HL-60 (cell line): Measurements from ENCODE around the gene EEF1AKMT1.

ENCODE experiments used
- POLR2AphosphoS5 ChIP-seq: IDR thresholded peaks from 2 replicates; pipeline ENCODE4 v1.6.1; 2012; ENCODE audit warnings: low read depth
- TF ChIP-seq, protein P1 (sequence below): IDR thresholded peaks from one replicate; pipeline ENCODE4 v1.5.1; 2011; ENCODE audit warnings: low read length, control low read depth, inconsistent platforms; ENCODE audit not compliant: insufficient read depth

DNA sequence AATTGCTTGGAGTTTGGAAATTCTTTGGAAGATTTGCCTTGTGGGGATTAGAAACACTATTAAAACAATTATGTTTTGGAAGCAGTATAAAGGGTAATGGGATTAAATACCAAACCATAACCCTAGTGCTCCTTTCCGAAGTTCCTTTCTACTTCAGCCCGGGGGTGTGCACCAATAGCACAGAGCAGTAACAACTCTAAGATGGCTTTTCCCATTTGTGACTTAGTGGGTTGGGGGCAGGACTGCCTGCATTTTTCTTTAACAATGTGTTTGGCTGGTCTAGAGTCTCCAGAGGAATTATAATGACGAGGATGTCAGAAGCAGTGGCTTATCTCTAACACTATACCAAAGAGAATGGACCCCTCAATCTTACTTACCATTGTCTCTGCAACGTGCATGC, 82.1 kb downstream of the EEF1AKMT1 start:
- TF ChIP-seq POLR2AphosphoS5: no peak
- TF ChIP-seq, protein P1, sequence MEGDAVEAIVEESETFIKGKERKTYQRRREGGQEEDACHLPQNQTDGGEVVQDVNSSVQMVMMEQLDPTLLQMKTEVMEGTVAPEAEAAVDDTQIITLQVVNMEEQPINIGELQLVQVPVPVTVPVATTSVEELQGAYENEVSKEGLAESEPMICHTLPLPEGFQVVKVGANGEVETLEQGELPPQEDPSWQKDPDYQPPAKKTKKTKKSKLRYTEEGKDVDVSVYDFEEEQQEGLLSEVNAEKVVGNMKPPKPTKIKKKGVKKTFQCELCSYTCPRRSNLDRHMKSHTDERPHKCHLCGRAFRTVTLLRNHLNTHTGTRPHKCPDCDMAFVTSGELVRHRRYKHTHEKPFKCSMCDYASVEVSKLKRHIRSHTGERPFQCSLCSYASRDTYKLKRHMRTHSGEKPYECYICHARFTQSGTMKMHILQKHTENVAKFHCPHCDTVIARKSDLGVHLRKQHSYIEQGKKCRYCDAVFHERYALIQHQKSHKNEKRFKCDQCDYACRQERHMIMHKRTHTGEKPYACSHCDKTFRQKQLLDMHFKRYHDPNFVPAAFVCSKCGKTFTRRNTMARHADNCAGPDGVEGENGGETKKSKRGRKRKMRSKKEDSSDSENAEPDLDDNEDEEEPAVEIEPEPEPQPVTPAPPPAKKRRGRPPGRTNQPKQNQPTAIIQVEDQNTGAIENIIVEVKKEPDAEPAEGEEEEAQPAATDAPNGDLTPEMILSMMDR: no peak
